Measurements from ENCODE around the gene WAPL.

GRCh38 chr10:86553213-86553612 is 31.6 kb upstream of the WAPL start:
- TF ChIP-seq EZH2 (IDR thresholded peaks at IDR 0.05): no peak
- no peak for TF ChIP-seq POLR2AphosphoS5 (IDR thresholded peaks at IDR 0.05; ENCODE audit: borderline replicate concordance, low read depth, low read length)

Measured in SK-N-MC (cell line).